ENCODE results near the gene NAA40. TPM values are rescaled to one million over a fixed set of nuclear protein-coding genes. Genes with fewer than 3 reads are reported as not detected.

NAA40 gene
- total RNA-seq, 1 donor from 2014 or later, result 24.0 TPM

DNA sequence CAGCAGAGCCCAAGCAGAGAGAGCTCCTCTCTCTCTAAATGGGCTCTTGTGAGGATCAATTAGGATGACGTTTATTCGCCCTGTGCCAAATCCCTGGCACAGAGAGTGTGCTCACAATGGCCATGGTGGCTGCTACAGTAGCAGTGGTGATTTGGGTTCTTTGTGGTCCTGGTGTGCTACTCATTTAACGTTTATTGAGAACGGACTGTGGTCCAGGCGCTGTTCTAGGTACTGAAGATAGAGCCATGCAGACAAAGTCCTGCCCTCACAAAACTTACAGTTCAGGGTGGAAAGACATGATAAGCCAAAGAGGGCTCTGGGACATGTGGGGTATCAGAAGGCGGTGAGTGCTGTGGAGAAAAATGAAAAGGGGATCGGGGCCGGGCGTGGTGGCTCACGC, 52.8 kb downstream of the NAA40 start:
- TF ChIP-seq, protein P1, sequence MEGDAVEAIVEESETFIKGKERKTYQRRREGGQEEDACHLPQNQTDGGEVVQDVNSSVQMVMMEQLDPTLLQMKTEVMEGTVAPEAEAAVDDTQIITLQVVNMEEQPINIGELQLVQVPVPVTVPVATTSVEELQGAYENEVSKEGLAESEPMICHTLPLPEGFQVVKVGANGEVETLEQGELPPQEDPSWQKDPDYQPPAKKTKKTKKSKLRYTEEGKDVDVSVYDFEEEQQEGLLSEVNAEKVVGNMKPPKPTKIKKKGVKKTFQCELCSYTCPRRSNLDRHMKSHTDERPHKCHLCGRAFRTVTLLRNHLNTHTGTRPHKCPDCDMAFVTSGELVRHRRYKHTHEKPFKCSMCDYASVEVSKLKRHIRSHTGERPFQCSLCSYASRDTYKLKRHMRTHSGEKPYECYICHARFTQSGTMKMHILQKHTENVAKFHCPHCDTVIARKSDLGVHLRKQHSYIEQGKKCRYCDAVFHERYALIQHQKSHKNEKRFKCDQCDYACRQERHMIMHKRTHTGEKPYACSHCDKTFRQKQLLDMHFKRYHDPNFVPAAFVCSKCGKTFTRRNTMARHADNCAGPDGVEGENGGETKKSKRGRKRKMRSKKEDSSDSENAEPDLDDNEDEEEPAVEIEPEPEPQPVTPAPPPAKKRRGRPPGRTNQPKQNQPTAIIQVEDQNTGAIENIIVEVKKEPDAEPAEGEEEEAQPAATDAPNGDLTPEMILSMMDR (IDR thresholded peaks at IDR 0.05), result no peak
- no peak for DNase-seq (ENCODE audit: extremely low spot score, unreplicated experiment)
- no peaks in the 10 kb centered on the region for H3K9me3 Mint-ChIP-seq (ENCODE audit: unreplicated experiment)
- peaks cover 21% of the 10 kb centered on the region for H3K36me3 Mint-ChIP-seq (ENCODE audit: unreplicated experiment)
- H3K27ac Mint-ChIP-seq (ENCODE audit: unreplicated experiment), result no peak overlapping the region
- peaks cover 12% of the 10 kb centered on the region for H3K4me1 Mint-ChIP-seq (ENCODE audit: unreplicated experiment)
- H3K27me3 Mint-ChIP-seq (ENCODE audit: unreplicated experiment), result no peaks in the 10 kb centered on the region
- no peak overlapping the region for H3K4me3 Mint-ChIP-seq (ENCODE audit: unreplicated experiment)

DNA sequence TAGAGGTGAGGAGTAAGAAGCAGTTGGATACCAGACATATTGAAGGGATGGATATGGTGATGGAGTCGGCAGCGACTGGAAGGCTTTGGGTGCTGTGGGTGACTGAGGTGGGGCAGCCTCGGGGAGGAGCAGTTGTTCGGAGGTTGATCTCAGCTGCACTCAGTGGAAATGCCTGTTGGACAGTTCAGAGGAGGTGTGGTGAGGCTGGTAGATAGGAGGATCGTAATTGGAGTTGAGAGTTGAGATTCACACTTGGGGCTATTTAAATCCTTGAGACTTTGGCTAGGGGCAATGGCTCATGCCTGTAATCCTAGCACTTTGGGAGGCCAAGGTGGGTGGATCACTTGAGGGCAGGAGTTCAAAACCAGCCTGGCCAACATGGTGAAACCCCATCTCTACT, 54.3 kb downstream of the NAA40 start:
- no peak overlapping the region for H3K27ac Mint-ChIP-seq (ENCODE audit: unreplicated experiment)

DNA sequence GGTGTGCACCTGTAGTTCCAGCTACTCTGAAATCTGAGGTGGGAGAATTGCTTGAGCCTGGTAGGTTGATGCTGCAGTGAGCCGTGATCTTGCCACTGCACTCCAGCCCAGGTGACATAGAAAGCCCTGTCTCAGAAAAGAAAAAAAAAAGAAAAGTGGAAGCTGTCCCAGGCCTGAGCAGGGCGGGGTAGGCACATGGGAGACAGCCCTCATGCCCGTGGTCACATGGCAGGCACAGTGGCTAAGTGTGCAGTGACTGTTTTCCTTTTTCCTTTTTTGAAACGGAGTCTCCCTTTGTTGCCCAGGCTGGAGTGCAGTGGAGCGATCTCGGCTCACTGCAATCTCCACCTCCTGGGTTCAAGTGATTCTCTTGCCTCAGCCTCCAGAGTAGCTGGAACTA, 55.2 kb downstream of the NAA40 start:
- no peak overlapping the region for H3K4me3 Mint-ChIP-seq (ENCODE audit: unreplicated experiment)

More for the DNA sequence above, 54.3 kb downstream of the NAA40 start:
- Mint-ChIP-seq H3K9me3 (ENCODE audit: unreplicated experiment) (no peaks in the 10 kb centered on the region), H3K4me1 (ENCODE audit: unreplicated experiment) (peaks cover 3% of the 10 kb centered on the region), H3K36me3 (ENCODE audit: unreplicated experiment) (peaks cover 25% of the 10 kb centered on the region), H3K4me3 (ENCODE audit: unreplicated experiment) (no peak overlapping the region), H3K27me3 (ENCODE audit: unreplicated experiment) (no peaks in the 10 kb centered on the region)
- DNase-seq (ENCODE audit: extremely low spot score, unreplicated experiment), result no peak
- TF ChIP-seq, protein P1 (IDR thresholded peaks at IDR 0.05), result no peak

DNA sequence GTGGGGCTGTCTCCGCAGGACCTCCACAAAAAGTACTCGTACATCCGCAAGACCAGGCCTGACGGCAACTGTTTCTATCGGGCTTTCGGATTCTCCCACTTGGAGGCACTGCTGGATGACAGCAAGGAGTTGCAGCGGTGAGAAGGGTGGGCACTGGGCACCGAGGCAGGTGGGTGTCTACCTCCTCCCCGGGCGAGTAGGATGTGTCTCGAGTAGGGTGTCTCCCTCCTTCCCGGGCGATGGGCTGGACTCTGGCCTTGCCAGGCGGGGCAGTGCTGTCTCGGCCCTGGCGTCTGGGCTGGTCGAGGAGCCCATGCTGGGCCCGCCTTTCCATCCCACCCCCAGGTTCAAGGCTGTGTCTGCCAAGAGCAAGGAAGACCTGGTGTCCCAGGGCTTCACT, 57.7 kb downstream of the NAA40 start:
- H3K36me3 Mint-ChIP-seq (ENCODE audit: unreplicated experiment), result peaks cover 9% of the 10 kb centered on the region
- H3K27me3 Mint-ChIP-seq (ENCODE audit: unreplicated experiment), result no peaks in the 10 kb centered on the region
- no peaks in the 10 kb centered on the region for H3K9me3 Mint-ChIP-seq (ENCODE audit: unreplicated experiment)
- H3K27ac Mint-ChIP-seq (ENCODE audit: unreplicated experiment), result no peak overlapping the region
- DNase-seq (ENCODE audit: extremely low spot score, unreplicated experiment), result no peak
- no peak overlapping the region for H3K4me3 Mint-ChIP-seq (ENCODE audit: unreplicated experiment)
- TF ChIP-seq, protein P1 (IDR thresholded peaks at IDR 0.05), result no peak
- peaks cover 5% of the 10 kb centered on the region for H3K4me1 Mint-ChIP-seq (ENCODE audit: unreplicated experiment)

More for the DNA sequence above, 55.2 kb downstream of the NAA40 start:
- Mint-ChIP-seq H3K9me3 (ENCODE audit: unreplicated experiment) (no peaks in the 10 kb centered on the region), H3K27ac (ENCODE audit: unreplicated experiment) (no peak overlapping the region), H3K27me3 (ENCODE audit: unreplicated experiment) (no peaks in the 10 kb centered on the region), H3K36me3 (ENCODE audit: unreplicated experiment) (peaks cover 19% of the 10 kb centered on the region), H3K4me1 (ENCODE audit: unreplicated experiment) (no peaks in the 10 kb centered on the region)
- TF ChIP-seq, protein P1 (IDR thresholded peaks at IDR 0.05), result no peak
- DNase-seq (ENCODE audit: extremely low spot score, unreplicated experiment), result no peak

DNA sequence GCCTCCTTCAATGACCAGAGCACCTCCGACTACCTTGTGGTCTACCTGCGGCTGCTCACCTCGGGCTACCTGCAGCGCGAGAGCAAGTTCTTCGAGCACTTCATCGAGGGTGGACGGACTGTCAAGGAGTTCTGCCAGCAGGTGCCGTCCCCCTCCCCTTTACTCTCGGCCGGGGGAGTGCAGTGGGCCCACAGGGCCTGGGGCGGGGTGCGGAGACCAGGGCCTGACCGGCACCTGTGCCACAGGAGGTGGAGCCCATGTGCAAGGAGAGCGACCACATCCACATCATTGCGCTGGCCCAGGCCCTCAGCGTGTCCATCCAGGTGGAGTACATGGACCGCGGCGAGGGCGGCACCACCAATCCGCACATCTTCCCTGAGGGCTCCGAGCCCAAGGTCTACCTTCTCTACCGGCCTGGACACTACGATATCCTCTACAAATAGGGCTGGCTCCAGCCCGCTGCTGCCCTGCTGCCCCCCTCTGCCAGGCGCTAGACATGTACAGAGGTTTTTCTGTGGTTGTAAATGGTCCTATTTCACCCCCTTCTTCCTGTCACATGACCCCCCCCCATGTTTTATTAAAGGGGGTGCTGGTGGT, 58.4 kb downstream of the NAA40 start:
- Mint-ChIP-seq H3K9me3 (ENCODE audit: unreplicated experiment) (no peaks in the 10 kb centered on the region), H3K27me3 (ENCODE audit: unreplicated experiment) (no peaks in the 10 kb centered on the region), H3K4me1 (ENCODE audit: unreplicated experiment) (peaks cover 12% of the 10 kb centered on the region), H3K27ac (ENCODE audit: unreplicated experiment) (no peak overlapping the region), H3K36me3 (ENCODE audit: unreplicated experiment) (peaks cover 4% of the 10 kb centered on the region), H3K4me3 (ENCODE audit: unreplicated experiment) (no peak overlapping the region)
- TF ChIP-seq, protein P1 (IDR thresholded peaks at IDR 0.05), result no peak
- no peak for DNase-seq (ENCODE audit: extremely low spot score, unreplicated experiment)

All from osteocyte (in vitro differentiated cells).